HG02943 (cell line): ENCODE data around the gene FSHR.

ENCODE experiments used
- ATAC-seq: cut with Tn5 transposase; IDR thresholded peaks from one replicate; pipeline ENCODE4 v1.9.1; 2021; ENCODE audit warnings: mild to moderate bottlenecking, low read depth, moderate library complexity; ENCODE audit not compliant: unreplicated experiment

FSHR gene

GRCh38 chr2:48971801-48972200 is 182.5 kb downstream of the FSHR start:
- no peak for ATAC-seq

GRCh38 chr2:48968011-48968410 is 186.3 kb downstream of the FSHR start:
- no peak for ATAC-seq

GRCh38 chr2:48965204-48965603 is 189.1 kb downstream of the FSHR start:
- ATAC-seq = no peak

GRCh38 chr2:48961009-48961408 is 193.3 kb downstream of the FSHR start:
- ATAC-seq = no peak

- ATAC-seq = no peak
Observed at GRCh38 chr2:48954935-48955334, 199.4 kb downstream of the FSHR start.

- ATAC-seq = no peak
Observed at GRCh38 chr2:48954311-48954710, 200.0 kb downstream of the FSHR start.

GRCh38 chr2:48952614-48953013 is 201.7 kb downstream of the FSHR start:
- ATAC-seq = no peak

- no peak for ATAC-seq
Observed at GRCh38 chr2:48952143-48952542, 202.2 kb downstream of the FSHR start.

- no peak for ATAC-seq
Observed at GRCh38 chr2:48948400-48949125, 205.8 kb downstream of the FSHR start.

GRCh38 chr2:48946449-48947048 is 207.8 kb downstream of the FSHR start:
- peak; percentile 91 for ATAC-seq

- no peak for ATAC-seq
Observed at GRCh38 chr2:48944956-48945355, 209.4 kb downstream of the FSHR start.

- ATAC-seq = no peak
Observed at GRCh38 chr2:48943436-48943835, 210.9 kb downstream of the FSHR start.

GRCh38 chr2:48941908-48942307 is 212.4 kb downstream of the FSHR start:
- no peak for ATAC-seq

- ATAC-seq = no peak
Observed at GRCh38 chr2:48941456-48941855, 212.9 kb downstream of the FSHR start.

- no peak for ATAC-seq
Observed at GRCh38 chr2:48940606-48941005, 213.7 kb downstream of the FSHR start.

- no peak for ATAC-seq
Observed at GRCh38 chr2:48939232-48939631, 215.1 kb downstream of the FSHR start.

- no peak for ATAC-seq
Observed at GRCh38 chr2:48938231-48938630, 216.1 kb downstream of the FSHR start.

GRCh38 chr2:48934807-48935206 is 219.5 kb downstream of the FSHR start:
- ATAC-seq = no peak

- no peak for ATAC-seq
Observed at GRCh38 chr2:48933828-48934497, 220.4 kb downstream of the FSHR start.

- no peak for ATAC-seq
Observed at GRCh38 chr2:48932667-48933066, 221.6 kb downstream of the FSHR start.

GRCh38 chr2:48929571-48930301 is 224.6 kb downstream of the FSHR start:
- ATAC-seq = no peak
